NCI-H1417 (cell line): ENCODE measurements around the gene TUBA4B.
"Not testable (repeated sequence)": the region's sequence is repeated elsewhere in the genome, so short reads cannot be mapped to it uniquely, and the experiment has no call there.

Source experiments
- DNase-seq, 3 experiments: peaks; one replicate each; lab custom pipeline; 2025; lab: John Stamatoyannopoulos, UW

Gene TUBA4B

GRCh38 chr2:219274361-219274921 is 21.4 kb downstream of the TUBA4B start:
- no peak for DNase-seq

GRCh38 chr2:219277703-219278654 is 24.9 kb downstream of the TUBA4B start:
- peak; percentile 61 to 83 (median 65) for DNase-seq

DNA sequence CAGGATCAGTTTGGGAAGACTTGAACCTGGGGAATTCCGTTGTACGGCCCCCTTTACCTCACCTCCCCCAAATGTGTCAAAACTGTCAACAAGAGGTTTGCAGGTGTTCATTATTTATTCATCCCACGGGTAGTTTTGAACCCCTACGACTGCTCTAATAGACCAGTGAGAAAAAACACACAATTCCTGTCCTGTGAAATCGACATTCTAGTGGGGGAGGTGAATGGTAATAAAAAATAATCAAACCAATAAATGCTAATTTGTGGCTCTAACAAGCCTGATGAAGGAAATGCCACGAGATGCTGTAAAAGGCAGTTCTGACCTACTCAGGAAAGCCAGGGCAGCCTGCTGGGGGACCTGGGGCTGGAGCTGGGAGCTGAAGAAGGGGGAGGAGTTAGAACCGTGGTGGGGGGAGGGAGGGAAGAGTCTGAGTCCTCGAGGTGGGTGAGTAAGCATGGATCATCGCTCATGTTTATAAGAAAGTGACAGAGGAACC is 25.7 kb downstream of the TUBA4B start:
- DNase-seq: no peak

DNA sequence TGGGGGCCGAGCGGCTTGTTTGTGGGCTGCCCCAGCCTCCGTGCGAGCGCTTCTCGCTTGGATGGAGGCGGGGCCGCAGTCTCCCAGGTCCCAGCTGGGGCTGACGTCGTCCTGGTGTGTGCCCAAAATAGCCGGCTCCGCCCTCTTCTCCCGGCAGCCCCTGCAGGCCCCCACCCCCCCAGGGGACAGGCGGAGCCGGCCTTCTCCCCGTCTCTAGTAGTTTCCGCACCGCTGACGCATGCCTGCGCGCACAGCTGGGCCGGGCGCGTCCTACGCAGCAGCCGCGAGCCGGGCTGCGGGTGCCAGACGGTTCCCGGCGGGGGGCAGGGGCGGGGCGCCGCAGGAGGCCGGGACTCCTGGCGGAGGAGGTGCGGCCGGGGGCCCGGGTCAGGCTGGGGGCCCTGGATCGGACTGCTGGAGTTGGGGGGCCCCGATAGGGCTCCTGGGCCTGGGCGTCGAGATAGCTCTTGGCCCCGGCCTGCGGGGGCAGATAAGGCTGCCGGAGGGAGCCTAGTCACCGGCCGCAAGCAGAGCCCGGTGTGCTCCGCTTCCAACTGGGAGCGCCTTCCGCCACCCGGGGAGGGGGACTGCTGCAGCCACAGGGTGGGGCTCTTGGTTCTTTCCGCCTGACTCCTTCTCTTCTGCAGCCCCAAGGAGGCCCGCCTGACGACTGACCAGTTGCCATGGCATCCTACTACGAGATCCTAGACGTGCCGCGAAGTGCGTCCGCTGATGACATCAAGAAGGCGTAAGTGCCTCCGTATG is 26.3 kb downstream of the TUBA4B start, which contains the start of gene DNAJB2:
Gene DNAJB2 (plus strand): TSS at position 216 of the 765 bp plus-strand sequence. CDS start 468 bp downstream, at position 684.
- DNase-seq: peak; percentile 93 to 97 (median 96)

GRCh38 chr2:219279916-219280516 is 27.0 kb downstream of the TUBA4B start:
- no peak for DNase-seq

- DNase-seq: no peak
These were observed 27.6 kb downstream of the TUBA4B start for GRCh38 chr2:219280651-219281050.

DNA sequence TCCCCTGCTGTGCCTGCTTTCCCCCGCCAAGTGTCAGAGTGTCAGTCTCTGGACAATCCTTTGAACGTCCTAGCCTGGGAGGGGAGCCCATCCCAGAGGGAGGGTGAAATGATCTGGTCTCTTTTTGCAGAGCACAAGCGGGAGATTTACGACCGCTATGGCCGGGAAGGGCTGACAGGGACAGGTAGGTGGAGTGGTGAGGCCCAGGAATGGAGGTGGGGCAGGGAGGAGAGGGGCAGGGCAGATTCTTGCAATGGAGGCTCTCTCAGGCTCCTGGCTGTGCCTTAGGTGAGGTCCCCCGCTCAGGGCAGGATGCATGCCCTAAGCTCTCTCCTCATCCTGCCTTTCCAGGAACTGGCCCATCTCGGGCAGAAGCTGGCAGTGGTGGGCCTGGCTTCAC is 28.5 kb downstream of the TUBA4B start:
- DNase-seq: no peak

DNA sequence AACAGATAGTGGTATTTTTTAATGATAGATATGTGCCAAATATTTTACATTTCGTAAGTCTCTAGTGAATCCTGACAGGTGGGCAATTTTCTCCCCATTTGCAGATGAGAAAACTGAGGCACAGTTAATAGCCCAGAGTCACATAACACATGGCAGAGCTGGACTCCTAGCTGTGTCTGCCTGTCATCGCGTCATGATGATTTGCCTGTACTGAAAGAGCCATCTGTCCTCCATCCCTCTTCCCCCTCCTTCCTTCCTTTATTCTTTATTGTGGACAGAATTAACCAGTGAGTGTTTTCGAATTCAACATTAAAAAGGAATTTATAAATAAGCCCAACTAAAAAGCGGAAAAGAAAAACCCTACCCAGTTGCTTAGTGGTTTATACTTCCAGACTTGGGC is 29.3 kb downstream of the TUBA4B start:
- DNase-seq: no peak

DNA sequence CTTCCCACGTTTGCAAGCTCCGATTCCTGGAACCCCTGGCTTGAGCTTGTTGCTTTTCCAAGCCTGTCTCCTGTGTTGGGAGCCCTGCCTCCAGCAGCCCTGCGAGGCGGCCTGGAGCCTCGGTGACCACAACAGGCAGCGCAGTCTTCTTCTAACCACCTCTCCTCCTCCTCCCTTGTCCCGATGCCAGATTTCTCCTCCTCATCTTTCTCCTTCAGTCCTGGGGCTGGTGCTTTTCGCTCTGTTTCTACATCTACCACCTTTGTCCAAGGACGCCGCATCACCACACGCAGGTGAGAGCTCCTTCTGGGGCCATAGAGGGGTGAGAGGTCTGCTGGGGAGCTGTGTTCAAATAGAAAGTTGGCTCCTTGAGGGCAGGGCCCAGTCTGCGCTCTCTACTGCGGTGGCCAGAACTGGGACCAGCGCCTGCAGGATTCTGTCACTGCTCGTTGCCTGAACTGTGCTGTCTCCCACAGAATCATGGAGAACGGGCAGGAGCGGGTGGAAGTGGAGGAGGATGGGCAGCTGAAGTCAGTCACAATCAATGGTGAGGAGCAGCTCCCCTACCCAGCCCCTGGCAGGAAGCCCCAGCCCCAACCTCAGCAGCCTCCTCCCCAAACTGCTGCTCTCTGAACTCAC is 30.0 kb downstream of the TUBA4B start:
- no peak for DNase-seq

DNA sequence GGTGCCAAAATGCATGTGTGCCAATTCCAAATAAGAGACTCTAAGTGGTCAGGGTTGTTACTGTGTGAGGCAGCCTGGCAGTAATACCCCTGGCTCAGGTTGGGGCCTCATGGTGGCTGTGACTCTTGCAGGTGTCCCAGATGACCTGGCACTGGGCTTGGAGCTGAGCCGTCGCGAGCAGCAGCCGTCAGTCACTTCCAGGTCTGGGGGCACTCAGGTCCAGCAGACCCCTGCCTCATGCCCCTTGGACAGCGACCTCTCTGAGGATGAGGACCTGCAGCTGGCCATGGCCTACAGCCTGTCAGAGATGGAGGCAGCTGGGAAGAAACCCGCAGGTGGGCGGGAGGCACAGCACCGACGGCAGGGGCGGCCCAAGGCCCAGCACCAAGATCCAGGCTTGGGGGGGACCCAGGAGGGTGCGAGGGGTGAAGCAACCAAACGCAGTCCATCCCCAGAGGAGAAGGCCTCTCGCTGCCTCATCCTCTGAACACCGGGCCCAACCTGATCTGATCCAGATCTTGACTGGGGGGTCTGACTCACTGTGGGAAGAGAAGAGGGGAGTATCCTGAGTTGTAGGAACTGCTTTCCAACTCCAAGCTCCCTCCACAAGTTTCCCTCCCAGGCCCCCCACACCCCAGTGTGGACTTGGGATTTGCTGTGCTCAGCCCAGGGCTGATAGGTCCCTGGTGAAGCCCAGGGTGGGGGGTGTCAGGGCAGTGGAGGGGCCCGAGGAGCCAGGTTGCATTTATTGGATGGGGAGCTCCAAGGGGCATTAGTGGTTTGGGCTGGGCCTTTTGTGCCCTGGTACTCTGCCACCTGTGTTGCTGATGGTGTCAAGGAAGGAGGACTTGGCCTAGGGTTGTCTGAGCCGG is 31.7 kb downstream of the TUBA4B start:
- DNase-seq: no peak

- no peak for DNase-seq
These were observed 32.3 kb downstream of the TUBA4B start for GRCh38 chr2:219285373-219285735.

GRCh38 chr2:219285894-219286425 is 32.9 kb downstream of the TUBA4B start:
- peak in 1 of 3 experiments; percentile 2 for DNase-seq

DNA sequence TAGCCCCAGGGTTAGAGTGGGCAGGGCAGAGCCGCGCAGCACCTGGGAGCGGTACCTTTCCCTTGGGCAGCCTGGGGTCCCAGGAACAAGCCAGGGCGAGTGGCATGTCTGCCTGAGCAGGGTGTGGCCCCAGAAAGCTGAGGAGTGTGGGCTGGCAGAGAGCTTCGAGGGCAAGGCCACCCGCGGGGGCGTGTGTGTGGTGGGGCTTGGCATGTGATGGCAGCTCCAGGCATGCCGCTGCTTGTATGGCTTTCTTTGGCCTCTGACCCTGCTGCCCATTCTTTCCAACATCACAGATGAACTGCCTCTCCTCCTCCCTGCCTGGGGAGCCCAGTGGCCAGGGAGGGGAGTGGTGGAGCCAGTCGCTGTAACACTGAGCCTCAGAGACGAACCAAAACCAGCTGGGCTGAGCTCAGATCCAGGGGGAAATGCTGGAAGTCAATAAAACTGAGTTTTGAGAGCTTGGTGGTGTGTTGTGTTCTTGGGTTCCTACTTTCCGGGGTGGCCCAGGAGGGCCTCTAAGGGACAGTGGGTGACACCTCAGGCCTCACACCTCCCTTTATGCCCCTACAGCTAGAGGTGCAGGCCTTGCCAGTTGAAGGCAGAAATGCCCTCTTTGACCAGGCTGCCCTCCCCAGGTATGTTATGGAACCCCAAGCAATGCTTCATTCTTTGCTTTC is 33.5 kb downstream of the TUBA4B start:
- no peak for DNase-seq

DNA sequence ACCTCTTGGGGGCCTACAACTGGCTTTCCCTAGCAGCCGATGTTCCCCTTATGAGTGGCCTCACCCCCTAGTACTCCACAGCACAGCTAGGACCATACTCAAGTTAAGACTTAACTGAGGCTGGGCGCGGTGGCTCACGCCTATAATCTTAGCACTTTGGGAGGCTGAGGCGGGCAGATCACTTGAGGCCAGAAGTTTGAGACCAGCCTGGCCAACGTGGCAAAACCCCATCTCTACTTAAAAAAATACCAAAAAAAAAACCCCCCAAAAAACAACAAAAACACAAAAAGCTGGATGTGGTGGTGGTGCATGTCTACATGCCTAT is 34.0 kb downstream of the TUBA4B start:
- not testable (repeated sequence) for DNase-seq

GRCh38 chr2:219287580-219288265 is 34.7 kb downstream of the TUBA4B start:
- DNase-seq: no peak

- DNase-seq: no peak
These were observed 36.1 kb downstream of the TUBA4B start for GRCh38 chr2:219289195-219289536.

DNA sequence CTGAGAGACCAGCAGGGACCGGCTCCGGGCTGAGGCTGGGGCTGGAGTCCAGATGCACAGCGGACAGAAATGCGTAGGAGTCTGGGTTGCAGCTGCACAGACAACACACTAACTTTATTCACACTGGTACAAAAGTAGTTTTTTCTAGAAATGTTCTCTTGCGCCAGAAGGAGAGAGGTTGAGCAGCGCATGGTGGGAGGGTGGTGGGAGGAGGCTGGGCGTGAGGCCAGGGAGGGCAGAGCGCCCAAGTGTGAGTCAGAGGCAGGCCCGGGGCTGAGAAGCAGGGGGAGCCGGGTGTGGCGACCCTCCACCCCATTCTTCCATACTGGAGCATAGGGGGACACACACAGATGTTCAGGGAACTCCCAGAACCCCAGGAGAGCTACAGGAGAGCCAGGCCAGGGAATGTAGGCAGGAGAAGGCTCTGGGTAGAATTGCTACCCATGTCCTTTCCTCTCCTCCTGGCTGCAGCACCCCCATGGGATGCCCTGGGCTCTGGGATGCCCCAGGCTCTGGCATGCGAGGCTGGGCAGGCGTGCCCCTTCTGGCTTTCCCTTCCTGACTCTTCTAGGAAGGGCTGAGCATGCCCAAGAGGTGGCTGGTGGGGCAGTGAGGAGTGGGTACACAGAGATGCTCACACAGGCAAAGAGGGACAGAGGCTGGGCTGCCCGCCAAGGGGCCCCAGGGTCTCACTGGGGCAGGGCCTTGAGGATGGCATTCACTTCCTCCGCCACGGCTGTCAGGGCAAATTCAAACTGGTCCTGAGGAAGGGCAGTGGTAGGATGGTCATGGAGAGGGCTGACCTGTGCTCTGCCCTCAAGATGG is 36.7 kb downstream of the TUBA4B start:
- DNase-seq: no peak
